GM13976 (cell line): ENCODE results near the gene ADAMTS1.

Experiments used
- DNase-seq: peaks from one replicate; pipeline ENCODE4 v3.0.0; 2012; ENCODE audit warnings: low spot score
- in situ Hi-C: fragments of 300-500 bp; cut with MboI; formaldehyde crosslinking; loops from one replicate; pipeline ENCODE4 v1.12.0; 2022; ENCODE audit warnings: low sequenced_read_pairs, mixed read lengths, inconsistent platforms; ENCODE audit not compliant: unreplicated experiment
- TF ChIP-seq, protein P1 (sequence below): IDR thresholded peaks from 2 replicates; pipeline ENCODE4 v1.5.1; 2012; ENCODE audit warnings: borderline replicate concordance, mild to moderate bottlenecking; ENCODE audit not compliant: insufficient read depth; ENCODE audit errors: extremely low read depth, missing control alignments, control extremely low read depth

Gene ADAMTS1

DNA sequence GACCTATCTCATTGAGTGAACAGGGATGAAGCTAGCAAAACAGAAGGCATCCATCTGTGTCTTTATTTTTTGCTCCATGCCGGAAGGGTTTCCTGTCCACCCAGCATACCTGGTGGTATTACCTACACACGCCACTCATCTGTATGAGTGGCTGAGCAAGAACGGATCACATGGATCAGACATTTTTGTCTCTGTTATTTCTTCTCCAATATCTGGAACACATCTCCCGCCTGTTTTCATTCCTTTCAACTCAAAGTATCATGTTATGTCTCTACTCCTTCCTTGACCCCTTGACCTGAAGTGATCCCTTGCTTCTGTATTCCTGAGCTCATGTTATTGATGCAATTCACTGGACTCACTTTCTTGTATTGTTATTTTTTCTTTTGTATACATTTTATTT is 24.7 kb downstream of the ADAMTS1 start:
- TF ChIP-seq, protein P1, sequence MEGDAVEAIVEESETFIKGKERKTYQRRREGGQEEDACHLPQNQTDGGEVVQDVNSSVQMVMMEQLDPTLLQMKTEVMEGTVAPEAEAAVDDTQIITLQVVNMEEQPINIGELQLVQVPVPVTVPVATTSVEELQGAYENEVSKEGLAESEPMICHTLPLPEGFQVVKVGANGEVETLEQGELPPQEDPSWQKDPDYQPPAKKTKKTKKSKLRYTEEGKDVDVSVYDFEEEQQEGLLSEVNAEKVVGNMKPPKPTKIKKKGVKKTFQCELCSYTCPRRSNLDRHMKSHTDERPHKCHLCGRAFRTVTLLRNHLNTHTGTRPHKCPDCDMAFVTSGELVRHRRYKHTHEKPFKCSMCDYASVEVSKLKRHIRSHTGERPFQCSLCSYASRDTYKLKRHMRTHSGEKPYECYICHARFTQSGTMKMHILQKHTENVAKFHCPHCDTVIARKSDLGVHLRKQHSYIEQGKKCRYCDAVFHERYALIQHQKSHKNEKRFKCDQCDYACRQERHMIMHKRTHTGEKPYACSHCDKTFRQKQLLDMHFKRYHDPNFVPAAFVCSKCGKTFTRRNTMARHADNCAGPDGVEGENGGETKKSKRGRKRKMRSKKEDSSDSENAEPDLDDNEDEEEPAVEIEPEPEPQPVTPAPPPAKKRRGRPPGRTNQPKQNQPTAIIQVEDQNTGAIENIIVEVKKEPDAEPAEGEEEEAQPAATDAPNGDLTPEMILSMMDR: no peak
- DNase-seq: no peak
- in situ Hi-C loops: no loop called here

DNA sequence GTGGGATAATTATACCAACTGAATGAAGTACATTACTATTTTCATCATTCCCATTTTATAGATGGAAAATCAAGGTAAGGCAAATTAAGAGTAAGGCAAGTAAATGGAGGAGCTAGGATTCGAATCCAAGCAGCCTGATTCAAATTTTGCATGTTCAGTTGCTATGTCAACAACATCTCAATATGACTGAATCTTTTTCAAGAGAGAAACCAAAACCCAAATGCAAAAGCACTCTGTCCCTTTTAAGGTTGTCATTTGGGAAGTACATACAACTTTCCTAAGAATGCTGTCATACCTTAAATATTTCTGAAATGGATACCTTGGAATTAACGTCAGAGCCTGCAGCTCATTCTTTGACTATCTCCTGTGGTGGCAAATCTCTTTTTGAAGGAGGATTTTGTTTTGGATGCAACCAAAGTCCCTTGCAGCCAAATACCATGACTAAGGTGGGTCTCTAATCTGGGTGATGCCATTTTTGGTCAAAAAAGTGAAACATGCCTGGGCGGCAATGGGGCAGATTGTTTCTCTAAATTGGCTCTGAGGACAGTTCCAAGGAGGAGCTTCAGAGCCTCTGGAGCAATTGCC is 25.4 kb downstream of the ADAMTS1 start:
- in situ Hi-C loops: no loop called here
- TF ChIP-seq, protein P1: no peak
- no peak for DNase-seq

DNA sequence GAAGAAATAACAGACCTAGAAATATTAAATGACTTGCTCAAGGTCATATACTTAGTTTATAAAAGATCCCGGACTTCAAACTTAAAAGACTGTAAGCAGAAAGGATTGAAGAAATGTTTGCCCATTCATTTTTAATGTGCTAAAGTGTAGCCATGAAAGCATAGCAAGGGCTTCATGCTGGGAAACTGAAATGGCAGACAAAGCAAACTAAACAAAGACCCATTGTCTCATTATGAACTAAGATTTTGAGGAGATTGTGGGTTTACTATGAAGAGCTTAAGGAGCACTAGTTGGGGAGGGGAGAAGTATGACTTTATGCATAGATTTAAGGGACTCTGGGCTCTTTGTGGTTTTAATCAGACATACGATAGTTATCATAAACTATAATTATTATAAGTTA is 26.3 kb downstream of the ADAMTS1 start:
- TF ChIP-seq, protein P1: no peak
- no peak for DNase-seq
- in situ Hi-C loops: no loop called here

DNA sequence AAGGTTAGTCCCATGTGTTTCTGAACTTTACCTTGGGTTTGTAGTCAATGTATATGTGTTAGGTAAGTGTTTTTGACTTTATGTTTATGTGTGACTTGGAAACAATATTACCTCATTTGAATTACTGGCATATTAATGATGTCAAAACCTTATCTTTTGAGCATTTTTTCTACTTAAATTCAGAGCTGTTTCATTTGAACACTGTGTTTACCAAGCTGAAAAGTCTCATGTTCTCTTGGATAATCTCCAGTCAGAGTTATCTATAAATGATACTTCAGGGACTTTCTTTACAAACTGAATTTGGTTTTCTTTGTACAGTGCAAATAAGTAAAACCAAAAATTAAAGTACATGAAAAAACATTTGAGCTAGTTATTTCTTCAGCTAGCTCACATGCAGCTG is 30.0 kb downstream of the ADAMTS1 start:
- TF ChIP-seq, protein P1: no peak
- DNase-seq: no peak
- in situ Hi-C loops: no loop called here

DNA sequence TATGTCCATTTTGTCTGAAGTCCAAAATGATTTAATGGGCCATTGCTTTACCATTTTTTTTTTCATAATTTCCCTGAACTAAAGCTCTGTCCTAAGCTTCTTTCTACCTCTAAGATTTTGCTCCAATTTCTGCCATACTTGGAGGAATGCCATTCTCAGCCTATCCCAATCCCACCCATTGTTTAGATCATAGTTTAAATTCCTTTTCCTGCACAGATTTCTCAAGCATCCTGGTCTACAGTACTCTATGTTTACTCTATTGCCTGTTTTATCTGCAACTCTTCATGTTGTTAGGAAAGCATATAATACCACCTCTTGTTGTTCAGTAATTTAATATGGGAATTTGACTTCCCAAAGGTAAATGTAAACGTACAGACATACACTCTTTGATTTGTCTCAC is 30.8 kb downstream of the ADAMTS1 start:
- no peak for DNase-seq
- in situ Hi-C loops: no loop called here
- TF ChIP-seq, protein P1: no peak

DNA sequence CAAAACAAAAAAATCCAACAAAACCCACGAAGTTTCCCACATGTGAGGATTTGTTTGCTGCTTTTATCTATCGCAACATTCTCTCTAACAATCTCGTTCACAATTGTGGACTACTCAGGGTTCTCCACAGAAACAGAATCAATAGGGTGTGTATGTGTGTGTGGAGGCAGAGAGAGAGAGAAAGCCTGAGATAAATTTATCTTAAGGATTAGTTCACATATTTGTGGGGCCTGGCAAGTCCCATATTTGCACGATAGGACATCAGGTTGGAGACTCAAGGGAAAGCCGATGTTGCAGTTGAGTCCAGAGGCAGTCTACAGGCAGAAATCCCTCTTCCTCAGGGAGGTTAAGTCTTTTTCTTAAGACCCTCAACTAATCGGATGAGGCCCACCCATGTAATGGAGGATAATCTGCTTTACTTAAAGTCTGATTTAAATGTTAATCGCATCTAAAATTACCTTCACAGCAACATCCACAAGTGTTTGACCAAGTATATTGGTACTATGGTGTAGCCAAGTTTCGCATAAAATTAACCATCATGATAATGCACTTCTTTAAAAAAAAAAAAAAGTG is 31.7 kb downstream of the ADAMTS1 start:
- TF ChIP-seq, protein P1: no peak
- DNase-seq: no peak
- in situ Hi-C loops: no loop called here

DNA sequence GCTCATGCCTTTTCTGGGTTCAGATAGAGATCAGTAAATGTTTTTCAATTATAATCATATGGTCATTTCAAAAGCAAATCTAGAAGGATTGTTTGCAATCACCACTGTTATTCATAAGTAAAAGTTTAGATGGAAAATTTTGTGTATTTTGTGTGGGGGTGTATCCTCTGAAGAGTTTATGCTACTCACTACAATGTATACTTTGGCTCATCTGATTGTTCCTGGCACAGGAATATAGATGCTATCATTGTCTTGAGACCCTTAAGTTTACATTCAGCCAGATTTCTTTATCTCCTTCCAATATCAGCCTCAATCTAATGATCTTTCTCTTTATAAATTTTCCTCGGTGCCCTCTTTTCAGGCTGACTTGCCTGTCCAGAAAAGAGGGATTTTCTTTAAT is 33.0 kb downstream of the ADAMTS1 start:
- DNase-seq: no peak
- TF ChIP-seq, protein P1: no peak
- in situ Hi-C loops: no loop called here
